Liver (tissue), 9 donors: Measurements from ENCODE around the gene RAD50. TPM values are rescaled to one million over a fixed set of nuclear protein-coding genes. Genes with fewer than 3 reads are reported as not detected.

Experiments
- DNase-seq: peaks from one replicate; pipeline ENCODE4 v3.0.0-alpha.2; 2017; ENCODE audit warnings: low spot score
- H3K27ac ChIP-seq, 2 donors: one replicate each; pipeline ENCODE4 v1.7.0; 2013; ENCODE audit warnings: inconsistent platforms in 2 of 2, low read length in 2 of 2, control low read depth in 1 of 2, low read depth in 1 of 2, mild to moderate bottlenecking in 1 of 2
- H3K27me3 ChIP-seq, 4 donors: one replicate each; pipeline versions ENCODE4 v1.6.1 to v1.7.0; 2013; ENCODE audit warnings: low read length in 3 of 4, inconsistent platforms in 1 of 4, mild to moderate bottlenecking in 1 of 4, moderate library complexity in 1 of 4; ENCODE audit not compliant: control insufficient read depth in 4 of 4, insufficient read depth in 4 of 4
- H3K36me3 ChIP-seq, 4 donors: one replicate each; pipeline versions ENCODE4 v1.6.1 to v1.7.0; 2013; ENCODE audit warnings: low read length in 3 of 4, mild to moderate bottlenecking in 3 of 4, low read depth in 1 of 4, moderate library complexity in 1 of 4; ENCODE audit not compliant: control insufficient read depth in 4 of 4, insufficient read depth in 3 of 4
- H3K4me1 ChIP-seq, 4 donors: one replicate each; pipeline versions ENCODE4 v1.6.1 to v1.7.0; 2013; ENCODE audit warnings: low read length in 3 of 4, mild to moderate bottlenecking in 3 of 4, moderate library complexity in 1 of 4; ENCODE audit not compliant: control insufficient read depth in 4 of 4, insufficient read depth in 4 of 4
- H3K4me3 ChIP-seq, 3 donors: one replicate each; pipeline versions ENCODE4 v1.6.1 to v1.7.0; 2013; ENCODE audit warnings: low read length in 3 of 3, control low read depth in 1 of 3, low read depth in 1 of 3, mild to moderate bottlenecking in 1 of 3
- H3K9ac ChIP-seq, 2 donors: one replicate each; pipeline ENCODE4 v1.7.0; 2013; ENCODE audit warnings: low read length in 2 of 2, mild to moderate bottlenecking in 2 of 2, moderate library complexity in 2 of 2, control low read depth in 1 of 2, low read depth in 1 of 2
- H3K9me3 ChIP-seq, 4 donors: one replicate each; pipeline versions ENCODE4 v1.6.1 to v1.7.0; 2013; ENCODE audit warnings: low read length in 3 of 4; ENCODE audit not compliant: control insufficient read depth in 4 of 4
- ATF3 ChIP-seq: IDR thresholded peaks from 2 replicates; pipeline ENCODE4 v1.6.1; 2016; ENCODE audit warnings: antibody characterized with exemption
- CTCF ChIP-seq: fragments of 150-350 bp; IDR thresholded peaks from 2 replicates; pipeline ENCODE4 v1.5.1; 2017; ENCODE audit warnings: improper control_type of control experiment, low read depth, low read length; ENCODE audit not compliant: missing input control
- EGR1 ChIP-seq, 2 donors: IDR thresholded peaks; 2 replicates each; pipeline ENCODE4 v1.6.1; 2016 to 2018; ENCODE audit warnings: antibody characterized with exemption in 2 of 2, low read depth in 2 of 2
- FOXA2 ChIP-seq: IDR thresholded peaks from 2 replicates; pipeline ENCODE4 v1.6.1; 2016; ENCODE audit warnings: antibody characterized with exemption
- HNF4A ChIP-seq, 2 donors: conservative IDR thresholded peaks; 2 replicates each; pipeline ENCODE4 v1.6.1; 2016; ENCODE audit warnings: antibody characterized with exemption in 2 of 2, mild to moderate bottlenecking in 2 of 2
- HNF4G ChIP-seq: IDR thresholded peaks from 2 replicates; pipeline ENCODE4 v1.6.1; 2016; ENCODE audit warnings: antibody characterized with exemption
- JUND ChIP-seq, 2 donors: IDR thresholded peaks; 2 replicates each; pipeline ENCODE4 v1.6.1; 2016; ENCODE audit warnings: antibody characterized with exemption in 2 of 2
- MAX ChIP-seq: IDR thresholded peaks from 2 replicates; pipeline ENCODE4 v1.6.1; 2016; ENCODE audit warnings: antibody characterized with exemption
- NR2F2 ChIP-seq: IDR thresholded peaks from 2 replicates; pipeline ENCODE4 v1.6.1; 2016; ENCODE audit warnings: antibody characterized with exemption
- RAD21 ChIP-seq, 2 donors: IDR thresholded peaks; 2 replicates each; pipeline ENCODE4 v1.6.1; 2016; ENCODE audit warnings: antibody characterized with exemption in 2 of 2, mild to moderate bottlenecking in 2 of 2
- REST ChIP-seq: IDR thresholded peaks from 2 replicates; pipeline ENCODE4 v1.6.1; 2016; ENCODE audit warnings: antibody characterized with exemption, mild to moderate bottlenecking
- RXRA ChIP-seq, 2 donors: IDR thresholded peaks; 2 replicates each; pipeline ENCODE4 v1.6.1; 2017 to 2018; ENCODE audit warnings: antibody characterized with exemption in 2 of 2, mild to moderate bottlenecking in 1 of 2
- SP1 ChIP-seq: IDR thresholded peaks from 2 replicates; pipeline ENCODE4 v1.6.1; 2018; ENCODE audit warnings: antibody characterized with exemption, mild to moderate bottlenecking
- TAF1 ChIP-seq: conservative IDR thresholded peaks from 2 replicates; pipeline ENCODE4 v1.6.1; 2016; ENCODE audit warnings: antibody characterized with exemption, mild to moderate bottlenecking
- WGBS: extraction: QIAGEN DNeasy Blood & Tissue Kit; methylation state at CpG from one replicate; pipeline ENCODE4 v1.1.7; 2013; 5-methylcytosine and 5-hydroxymethylcytosine counted together
- polyA plus RNA-seq, 2 donors: library from polyadenylated mRNA; stranded (reverse) in 1 of 2; unstranded in 1 of 2; fragments of 200-250 nt in 1 of 2; fragments of >200 nt in 1 of 2; fragmentation: Nextera tagmentation in 1 of 2; extraction: Ambion mirVana in 1 of 2; gene quantifications; one replicate each; pipeline versions ENCODE4 v1.2.1 to v1.2.3, GENCODE V29; 2013 to 2015
- total RNA-seq, 2 donors: library from RNA; depleted of rRNA; stranded (reverse); fragments of >200 nt; gene quantifications; one replicate each; pipeline ENCODE4 v1.2.3, GENCODE V29; 2014
- donor health status: healthy.
- donor health status: healthy.
- donor health status: healthy.
- donor health status: healthy.
- donor health status: healthy.

RAD50 gene
- total and polyA plus RNA-seq, 4 donors: 6.1 to 18.7 (median 14.9) TPM

GRCh38 chr5:132648355-132648754, 91.6 kb downstream of the RAD50 start:
- TF ChIP-seq SP1 (no peak), ATF3 (no peak), TAF1 (no peak), EGR1 (IDR thresholded peaks at IDR 0.05; ENCODE audit: low read depth in 2 of 2) (no peak), RAD21 (IDR thresholded peaks at IDR 0.05) (no peak), HNF4A (conservative IDR thresholded peaks at IDR 0.05) (no peak), MAX (no peak), HNF4G (no peak), FOXA2 (no peak), NR2F2 (no peak), CTCF (no peak)
- peaks cover 0 to 2% (median 0%) of the 10 kb centered on the region in 4 donors for H3K9me3 ChIP-seq
- DNase-seq: no peak
- no peak overlapping the region for H3K4me3 ChIP-seq
- no peaks in the 10 kb centered on the region for H3K4me1 ChIP-seq
- no peaks in the 10 kb centered on the region for H3K27me3 ChIP-seq
- H3K27ac ChIP-seq: no peak overlapping the region
- 99% methylated on average over 1 of the region's 1 CpG for WGBS
- H3K9ac ChIP-seq: no peak overlapping the region
- peaks cover 0 to 2% (median under 1%) of the 10 kb centered on the region in 4 donors for H3K36me3 ChIP-seq

- no peak for TF ChIP-seq NR2F2
- no peak for TF ChIP-seq EGR1 (IDR thresholded peaks at IDR 0.05; ENCODE audit: low read depth in 2 of 2)
- TF ChIP-seq MAX: no peak
- TF ChIP-seq CTCF: no peak
- no peak for TF ChIP-seq TAF1
- TF ChIP-seq JUND (IDR thresholded peaks at IDR 0.05): no peak
- TF ChIP-seq HNF4A (conservative IDR thresholded peaks at IDR 0.05): no peak
- TF ChIP-seq RXRA (IDR thresholded peaks at IDR 0.05): no peak
- no peak for TF ChIP-seq REST
- TF ChIP-seq RAD21 (IDR thresholded peaks at IDR 0.05): no peak
- no peak overlapping the region for H3K4me3 ChIP-seq
- DNase-seq: peak; percentile 47
- peaks cover 0 to 12% (median 6%) of the 10 kb centered on the region in 4 donors for H3K4me1 ChIP-seq
- peaks cover 0 to 2% (median 0%) of the 10 kb centered on the region in 4 donors for H3K9me3 ChIP-seq
- H3K27ac ChIP-seq: no peak overlapping the region
- H3K36me3 ChIP-seq: no peaks in the 10 kb centered on the region
- WGBS: 89% methylated on average over 4 of the region's 4 CpGs
- peaks cover 0 to 6% (median 2%) of the 10 kb centered on the region in 4 donors for H3K27me3 ChIP-seq
- no peak overlapping the region for H3K9ac ChIP-seq
These were observed 95.2 kb downstream of the RAD50 start for GRCh38 chr5:132651838-132652469.
